AG08396 (cell line): Measurements from ENCODE around the gene GMPPB.
"Not testable (repeated sequence)": the region's sequence is repeated elsewhere in the genome, so short reads cannot be mapped to it uniquely, and the experiment has no call there.

Source experiments
- DNase-seq: peaks from one replicate; pipeline ENCODE4 v3.0.0; 2012; ENCODE audit warnings: low spot score, mixed read lengths

GMPPB gene

DNA sequence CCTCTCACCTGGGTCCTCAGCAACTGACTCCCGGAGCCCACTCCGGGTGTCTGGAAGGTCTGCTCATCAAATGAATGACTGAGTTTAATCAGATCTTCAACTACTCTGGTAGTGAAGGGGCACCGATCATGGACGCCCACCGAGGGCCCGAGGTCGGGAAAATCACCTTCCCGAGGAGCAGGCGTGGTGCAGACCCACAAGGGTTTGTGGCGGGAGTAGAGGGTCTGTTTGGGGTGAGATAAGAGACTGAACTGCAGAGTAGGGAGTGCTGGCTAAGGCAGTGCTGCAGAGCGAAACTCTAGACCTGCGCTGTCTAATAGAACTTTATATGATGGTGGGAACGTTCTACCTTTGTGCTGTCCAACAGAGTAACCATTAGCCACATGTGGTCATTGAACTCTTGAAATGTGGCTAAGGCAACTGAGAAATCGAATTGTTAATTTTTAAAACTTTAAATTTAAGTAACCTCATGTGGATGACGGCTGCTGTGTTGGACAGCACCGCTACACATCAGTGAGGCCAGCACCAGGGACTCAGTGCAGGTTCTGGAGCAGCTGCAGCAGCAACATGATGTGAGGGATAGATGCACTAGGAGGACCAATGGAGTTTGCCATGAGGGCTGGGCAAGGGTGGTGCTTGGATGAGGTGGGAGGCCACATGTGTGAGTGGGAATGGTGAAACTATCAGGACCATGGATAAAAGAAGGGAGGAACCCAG, 33.7 kb downstream of the GMPPB start:
- DNase-seq = not testable (repeated sequence)

DNA sequence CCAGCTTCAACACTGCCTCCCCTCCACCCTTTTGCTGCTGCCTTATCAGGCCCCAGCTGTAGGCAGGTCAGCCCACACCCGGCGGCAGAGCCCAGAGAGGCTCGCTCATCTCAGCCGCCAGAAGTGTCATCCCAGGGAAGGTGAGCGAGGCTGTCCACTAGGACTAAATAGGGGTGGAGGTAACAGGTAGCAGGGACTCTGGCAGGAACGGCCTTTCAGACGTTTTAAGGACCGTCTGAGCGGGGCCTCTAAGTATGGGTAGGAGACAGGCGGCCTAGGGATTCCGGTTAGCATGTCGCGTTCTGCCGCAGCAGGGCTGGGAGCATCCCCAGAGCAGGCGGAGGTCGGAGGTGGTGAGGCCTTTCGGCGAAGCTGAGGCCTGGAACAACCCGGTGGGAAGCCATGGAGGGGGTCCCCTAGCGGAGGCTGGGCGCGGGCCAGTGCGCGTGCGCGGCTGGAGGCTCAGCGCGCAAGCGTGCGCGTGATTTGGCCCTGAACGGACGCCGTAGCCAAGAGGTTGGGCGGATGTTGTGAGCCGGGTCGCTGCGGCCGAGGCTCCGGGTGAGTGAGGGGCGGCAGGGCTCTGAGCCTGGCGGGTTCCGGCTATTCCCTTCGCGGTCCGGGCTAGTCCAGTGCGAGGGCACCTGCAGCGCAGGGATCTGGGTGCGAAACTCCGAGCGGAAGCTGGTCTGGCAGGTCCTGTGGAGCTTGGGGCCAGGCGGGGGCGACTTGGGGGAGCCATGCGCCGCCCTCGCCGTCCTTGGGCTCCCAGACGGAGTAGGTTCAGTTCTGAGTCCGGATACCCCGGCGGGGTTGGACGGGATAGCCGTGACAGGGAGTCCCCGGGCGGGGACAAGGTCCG, 34.5 kb downstream of the GMPPB start, which contains the start of the genes MST1 and RNF123:
Gene MST1 (minus strand): TSS at position 429 of the 862 bp plus-strand sequence. CDS start 783 bp downstream, outside the sequence.
Gene RNF123 (plus strand): TSS at position 512 of the 862 bp plus-strand sequence. CDS start 1,609 bp downstream, outside the sequence.
- DNase-seq = peak; percentile 94

DNA sequence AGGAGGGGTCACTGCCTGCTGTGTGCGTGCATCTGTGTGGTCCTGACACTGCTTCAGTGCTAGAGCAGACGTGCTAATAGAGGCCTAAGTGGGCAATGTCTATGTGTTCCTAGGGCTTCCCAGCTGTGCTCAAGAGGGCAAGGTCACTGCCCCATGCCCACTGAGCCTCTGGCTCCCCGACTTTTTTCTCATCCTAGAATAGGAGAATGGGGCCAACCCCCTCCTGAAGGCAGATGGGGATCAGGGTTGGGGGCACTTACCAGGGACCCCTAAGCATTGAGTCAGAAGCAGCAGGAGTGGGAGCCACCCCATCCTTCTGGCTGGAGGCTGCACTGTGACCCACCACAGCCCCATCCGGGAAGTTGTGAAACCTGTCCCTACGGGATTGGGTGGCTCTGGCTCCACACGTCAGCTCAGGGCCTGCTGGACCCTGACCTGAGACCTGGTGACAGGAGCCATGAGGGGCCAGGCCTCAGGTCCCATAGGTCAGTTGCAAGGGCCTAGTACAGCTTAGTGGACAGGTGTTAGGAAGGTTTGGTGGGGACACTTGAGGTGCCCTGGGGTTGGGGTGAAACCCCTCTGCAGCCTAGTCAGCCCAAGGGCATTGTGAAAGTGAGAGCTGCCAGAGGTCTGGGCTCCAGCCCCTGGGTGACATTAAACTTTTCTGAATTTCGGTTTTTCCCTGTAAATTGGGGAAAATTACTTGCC, 35.3 kb downstream of the GMPPB start:
- not testable (repeated sequence) for DNase-seq

DNA sequence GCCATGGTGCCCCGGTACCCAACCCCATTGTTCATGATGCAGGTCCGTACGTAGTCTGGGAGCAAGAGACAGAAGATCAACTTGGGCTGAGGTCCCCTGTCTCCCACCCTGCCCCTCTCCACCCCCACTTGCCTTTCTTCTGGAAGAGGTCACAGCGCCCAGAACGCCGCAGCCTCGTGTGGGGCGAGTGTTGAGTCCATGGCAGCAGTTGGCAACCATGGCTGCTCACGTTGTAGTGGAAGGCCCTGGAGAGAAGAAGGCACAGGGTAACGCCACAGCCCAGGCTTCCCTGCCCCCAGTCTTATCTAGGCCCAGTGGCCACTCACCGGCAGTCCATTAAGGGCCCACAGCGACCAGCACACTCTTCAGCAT, 36.3 kb downstream of the GMPPB start:
- not testable (repeated sequence) for DNase-seq

DNA sequence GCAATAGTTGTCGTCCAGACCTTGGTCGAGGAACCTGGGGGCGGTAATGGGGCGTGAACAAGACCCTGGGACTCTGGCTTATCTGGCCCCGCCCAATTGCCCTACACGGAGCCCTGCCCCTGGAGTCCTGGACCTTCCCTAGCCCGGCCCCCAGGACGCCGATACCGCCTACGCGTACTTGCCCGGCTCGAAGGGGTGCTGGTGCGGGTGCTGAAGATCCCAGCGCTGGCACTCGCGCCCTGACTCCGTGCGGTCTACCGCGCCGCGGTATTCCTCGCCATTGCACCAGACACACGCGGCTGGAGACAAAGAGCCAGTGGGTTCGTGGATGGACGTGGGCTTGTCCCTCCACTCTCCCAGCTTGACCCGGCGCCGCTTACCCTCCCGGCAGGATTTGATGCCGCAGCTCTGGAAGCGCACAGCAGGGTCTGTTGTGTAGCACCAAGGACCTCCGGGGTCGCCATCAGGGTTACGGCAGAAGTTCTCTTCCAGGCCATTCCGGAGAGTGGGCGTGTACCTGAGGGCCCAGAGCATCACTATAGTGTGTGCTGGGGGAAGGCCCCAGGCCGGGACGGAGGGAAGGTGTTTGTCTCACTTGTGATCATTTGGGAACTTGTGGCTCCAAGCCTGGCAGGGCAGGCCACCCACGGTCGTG, 36.9 kb downstream of the GMPPB start:
- not testable (repeated sequence) for DNase-seq

DNA sequence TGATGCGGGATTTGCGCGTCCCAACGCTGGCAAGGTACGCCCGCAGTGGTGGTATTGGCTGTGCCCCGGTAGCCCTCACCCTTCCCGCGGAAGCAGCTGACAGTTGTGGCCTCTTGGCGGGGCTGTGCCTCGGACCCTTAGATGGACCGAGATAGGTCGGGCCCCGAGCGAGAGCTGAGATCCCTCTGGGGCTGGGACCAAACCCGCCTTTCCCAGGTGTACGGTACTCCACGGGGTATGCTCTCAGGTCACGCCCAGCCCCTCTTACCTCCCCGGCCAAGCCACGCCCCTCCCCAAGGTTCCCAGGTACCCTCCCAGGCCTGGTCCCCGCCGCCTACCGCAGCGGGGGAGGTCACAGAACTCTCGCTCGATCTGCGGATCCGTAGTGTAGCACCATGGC, 37.4 kb downstream of the GMPPB start:
- DNase-seq = not testable (repeated sequence)

DNA sequence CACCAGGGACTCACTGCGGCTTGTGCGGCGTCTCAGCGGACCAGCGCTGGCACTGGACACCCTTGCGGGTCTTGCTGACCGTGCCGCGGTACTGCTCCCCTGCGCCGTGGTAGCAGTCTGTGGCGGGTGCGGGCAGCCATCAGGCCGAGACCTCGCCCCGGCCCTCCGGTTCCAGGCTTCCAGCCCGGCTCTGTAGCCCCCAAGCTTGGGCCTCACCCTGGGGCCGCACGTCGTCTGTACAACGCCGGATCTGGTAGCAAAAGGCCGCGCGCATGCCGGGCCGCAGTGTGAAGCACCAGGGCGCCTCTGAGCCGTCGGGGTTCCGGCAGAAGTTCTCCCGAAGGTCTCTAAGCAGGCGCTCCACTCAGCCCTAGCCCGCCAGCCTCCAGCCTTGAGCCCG, 37.9 kb downstream of the GMPPB start:
- not testable (repeated sequence) for DNase-seq

DNA sequence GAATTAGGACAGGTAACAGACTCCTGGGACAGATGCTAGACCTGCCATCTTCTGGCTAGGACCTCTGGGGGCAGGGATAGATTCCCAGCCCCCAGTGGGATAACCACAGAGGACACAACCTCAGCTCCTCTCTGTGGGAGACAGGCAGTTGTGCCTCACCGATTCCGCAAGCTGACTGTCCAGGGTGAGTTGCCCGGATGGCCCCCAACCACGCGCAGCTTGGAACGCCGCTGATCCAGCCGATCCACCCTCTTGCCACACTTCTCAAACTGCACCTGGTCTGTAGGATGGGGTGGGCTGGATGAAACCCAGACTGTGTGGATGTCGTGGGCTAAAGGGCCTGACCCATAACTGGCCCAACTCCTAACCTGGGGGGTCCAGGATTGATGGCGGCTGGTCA, 38.6 kb downstream of the GMPPB start:
- not testable (repeated sequence) for DNase-seq

DNA sequence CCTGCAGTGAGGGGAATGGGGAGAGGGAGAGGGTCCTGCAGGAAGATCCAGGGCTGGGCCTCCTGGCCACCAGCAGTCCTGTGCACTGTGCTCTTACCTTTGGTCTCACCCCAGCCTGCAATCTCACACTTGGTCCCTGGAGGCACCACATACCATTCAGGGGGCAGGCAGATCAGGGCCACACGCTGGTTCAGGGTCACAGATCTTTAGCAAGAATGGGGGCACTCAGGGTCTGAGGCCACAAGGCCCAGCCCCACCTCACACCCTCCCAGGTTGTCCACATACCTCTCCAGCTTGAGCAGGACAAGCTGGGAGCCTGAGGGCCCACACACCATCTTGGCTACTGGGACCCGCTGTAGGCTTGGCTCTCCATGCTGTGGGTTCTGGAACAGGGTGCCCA, 39.3 kb downstream of the GMPPB start:
- DNase-seq = not testable (repeated sequence)

DNA sequence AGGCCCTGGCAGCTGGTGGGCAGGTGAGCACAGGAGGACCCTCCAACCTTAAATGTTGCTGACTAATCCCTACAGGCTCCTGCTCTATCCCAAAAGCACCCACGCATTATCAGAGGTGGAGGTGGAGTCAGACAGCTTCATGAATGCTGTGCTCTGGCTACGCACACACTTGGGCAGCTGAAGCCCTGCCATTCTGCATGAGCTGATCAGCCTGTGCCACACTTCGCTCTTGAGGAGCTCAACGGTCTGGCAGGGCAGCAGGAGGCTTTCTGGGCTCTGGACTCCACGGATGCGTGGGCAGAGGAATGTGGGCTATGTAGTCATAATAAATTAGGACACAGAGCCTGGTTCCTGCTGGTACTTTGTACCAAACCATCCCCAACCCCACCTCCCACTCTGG, 40.6 kb downstream of the GMPPB start:
- no peak for DNase-seq

DNA sequence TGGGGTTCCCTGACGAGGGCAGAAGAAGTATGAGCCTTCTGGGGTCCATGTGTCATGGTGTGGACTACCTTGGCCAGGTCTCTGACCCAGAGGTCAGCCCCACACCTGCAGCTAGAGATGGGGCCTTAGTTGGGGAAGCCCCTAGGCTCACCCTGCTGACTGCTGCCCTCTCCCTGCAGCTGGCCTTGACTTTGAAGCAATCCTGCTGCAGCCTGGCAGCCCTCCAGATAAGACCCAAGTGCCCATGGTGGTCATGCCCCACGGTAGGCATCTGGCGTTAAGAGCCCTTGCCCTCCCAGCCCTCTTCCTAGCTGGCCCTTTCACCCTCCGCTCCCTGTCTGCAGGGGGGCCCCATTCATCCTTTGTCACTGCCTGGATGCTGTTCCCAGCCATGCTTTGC, 42.2 kb downstream of the GMPPB start:
- DNase-seq = no peak

DNA sequence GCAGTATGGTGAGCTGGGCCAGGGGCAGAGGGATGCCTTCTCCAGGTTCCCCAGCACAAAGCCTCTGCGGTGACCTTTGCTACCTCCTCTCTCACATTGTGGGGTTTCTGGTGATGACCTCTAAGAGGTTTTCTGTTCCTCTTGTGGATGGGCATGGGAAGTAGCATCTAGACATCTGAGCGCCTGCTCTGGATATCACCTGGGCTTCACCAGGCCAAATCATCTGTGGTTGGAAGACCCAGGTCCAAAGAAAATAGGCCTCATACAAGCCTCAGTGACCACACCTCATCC, 42.6 kb downstream of the GMPPB start:
- DNase-seq = no peak

DNA sequence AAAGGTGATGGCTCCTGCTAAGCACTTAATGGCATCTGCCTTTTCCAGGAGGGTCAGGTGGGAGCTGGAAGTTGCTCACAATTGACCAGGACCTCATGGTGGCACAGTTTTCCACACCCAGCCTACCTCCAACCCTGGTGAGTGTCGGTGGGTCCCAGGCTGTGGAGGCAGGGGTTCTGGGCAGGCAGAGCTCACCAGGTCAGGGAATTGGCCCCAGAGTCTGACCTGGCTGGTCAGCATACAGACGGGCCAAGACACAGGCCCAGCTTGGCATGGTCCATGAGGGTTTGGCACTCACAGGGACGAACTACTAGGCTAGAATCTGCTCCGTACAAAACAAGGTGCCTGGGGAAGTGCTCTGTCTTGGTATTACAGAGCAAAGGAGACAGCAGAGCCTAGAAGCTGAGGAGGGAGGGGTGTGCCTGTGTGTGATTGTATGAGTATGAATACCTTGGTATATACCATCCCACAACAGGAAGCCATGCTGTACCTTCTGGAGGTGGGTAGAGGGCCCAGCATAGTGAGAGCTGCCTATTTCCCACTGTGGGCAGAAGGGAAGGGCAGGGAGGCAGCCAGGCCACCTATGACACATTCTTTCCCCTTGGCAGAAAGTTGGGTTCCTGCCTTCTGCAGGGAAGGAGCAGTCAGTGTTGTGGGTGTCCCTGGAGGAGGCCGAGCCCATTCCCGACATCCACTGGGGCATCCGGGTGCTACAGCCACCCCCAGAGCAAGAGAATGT, 43.1 kb downstream of the GMPPB start:
- no peak for DNase-seq

DNA sequence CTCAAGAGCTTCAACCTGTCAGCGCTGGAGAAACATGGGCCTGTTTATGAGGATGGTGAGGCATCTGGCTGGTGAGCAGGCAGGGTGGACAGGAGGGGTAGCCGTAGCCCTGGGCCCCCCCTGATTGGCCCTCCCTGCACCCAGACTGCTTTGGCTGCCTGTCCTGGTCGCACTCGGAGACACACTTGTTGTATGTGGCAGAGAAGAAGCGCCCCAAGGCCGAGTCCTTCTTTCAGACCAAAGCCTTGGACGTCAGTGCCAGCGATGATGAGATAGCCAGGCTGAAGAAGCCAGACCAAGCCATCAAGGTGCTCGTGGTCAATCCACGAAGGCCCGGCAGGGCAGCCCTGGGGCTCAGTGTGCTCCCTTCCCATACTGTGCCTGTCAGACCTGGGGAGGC, 47.8 kb downstream of the GMPPB start:
- DNase-seq = no peak

DNA sequence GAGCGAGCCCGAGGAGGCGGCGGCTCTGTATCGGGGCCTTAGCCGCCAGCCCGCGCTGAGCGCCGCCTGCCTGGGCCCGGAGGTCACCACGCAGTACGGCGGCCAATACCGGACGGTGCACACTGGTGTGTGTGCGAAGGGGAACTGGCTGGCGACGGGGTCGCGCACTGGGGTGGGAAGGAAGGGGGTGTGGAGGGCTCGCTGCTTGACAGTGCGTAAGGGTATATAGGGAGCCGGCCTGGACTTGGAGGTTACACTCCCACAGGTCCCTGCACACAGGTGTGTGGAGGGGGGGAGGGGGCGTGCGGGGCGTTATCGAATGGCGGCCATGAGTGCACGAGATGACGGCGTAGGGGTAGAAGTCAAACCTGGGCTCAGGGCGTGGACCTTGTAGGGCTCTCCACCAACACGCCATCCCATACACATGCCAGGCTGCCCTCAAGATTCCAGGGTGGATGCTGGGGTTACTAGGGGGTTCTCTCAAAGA, 49.2 kb downstream of the GMPPB start:
- DNase-seq = no peak

DNA sequence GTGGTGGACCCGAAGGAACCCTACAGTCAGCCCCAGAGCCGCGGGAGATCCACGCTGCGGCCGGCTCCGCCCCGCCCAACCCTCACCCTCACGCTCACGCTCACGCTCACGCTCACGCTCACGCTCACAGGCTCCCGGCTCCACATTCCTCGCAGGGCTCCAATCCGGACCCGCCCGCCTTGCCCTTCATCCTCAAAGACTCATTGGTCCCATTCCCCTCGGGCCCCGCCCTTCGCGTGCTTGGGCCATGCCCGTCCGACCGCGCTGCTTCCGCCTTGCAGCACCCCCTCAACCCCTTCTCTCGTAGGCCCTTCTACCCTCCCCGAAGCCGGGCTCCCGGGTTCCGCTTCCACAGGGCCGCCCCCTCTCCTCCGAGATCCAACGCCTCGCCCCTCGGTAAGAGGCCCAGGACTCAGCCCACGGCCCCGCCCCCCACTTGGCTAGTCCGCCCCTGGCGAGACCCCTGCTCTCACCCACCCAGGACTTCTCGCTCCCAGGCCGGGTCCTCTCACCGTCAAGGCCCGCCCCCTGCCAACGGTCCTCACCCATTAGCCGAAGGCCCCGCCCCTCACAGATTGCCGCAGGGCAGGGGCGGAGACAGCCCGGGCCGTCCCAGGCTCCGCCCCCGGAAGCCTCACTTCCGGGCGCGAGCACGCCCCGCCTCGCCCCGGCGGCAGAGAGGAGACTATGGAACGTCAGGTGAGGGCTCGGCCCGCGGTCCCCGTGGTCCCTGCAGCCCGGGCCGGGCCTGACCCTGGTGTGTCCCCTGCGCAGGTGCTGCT, 49.8 kb downstream of the GMPPB start, which contains the start of gene APEH:
Gene APEH (plus strand): TSS at position 637 of the 782 bp plus-strand sequence. CDS start 51 bp downstream, at position 688.
- peak; percentile 99 for DNase-seq

DNA sequence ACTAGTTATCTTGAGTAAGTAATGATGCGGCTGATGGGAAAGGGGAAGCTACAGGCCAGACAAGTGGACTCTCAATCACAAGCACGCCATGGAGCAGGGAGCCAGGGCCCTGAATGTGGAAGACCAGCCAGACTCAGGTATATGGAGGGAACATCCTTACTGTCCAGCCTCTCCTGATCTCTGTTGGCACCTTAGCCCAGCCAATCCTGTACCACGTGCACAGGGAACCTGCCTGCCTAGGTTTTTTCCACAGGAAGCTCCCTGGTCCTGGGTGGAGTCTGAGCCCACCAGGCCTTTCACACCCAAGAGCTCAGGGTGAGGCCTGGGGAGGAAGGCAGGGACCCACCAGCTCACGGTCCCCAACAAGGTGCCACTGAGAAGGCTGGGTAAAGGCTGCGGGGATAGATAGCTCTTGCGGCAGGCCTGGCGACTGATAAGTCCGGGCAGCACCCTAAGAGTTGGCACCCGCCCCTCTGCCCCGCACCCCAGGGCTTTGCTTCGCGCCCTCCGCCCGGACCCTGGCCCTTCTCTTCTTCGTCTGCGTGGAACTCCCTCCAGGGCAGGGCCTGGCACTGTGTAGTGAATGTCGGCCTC, 50.5 kb downstream of the GMPPB start:
- no peak for DNase-seq

DNA sequence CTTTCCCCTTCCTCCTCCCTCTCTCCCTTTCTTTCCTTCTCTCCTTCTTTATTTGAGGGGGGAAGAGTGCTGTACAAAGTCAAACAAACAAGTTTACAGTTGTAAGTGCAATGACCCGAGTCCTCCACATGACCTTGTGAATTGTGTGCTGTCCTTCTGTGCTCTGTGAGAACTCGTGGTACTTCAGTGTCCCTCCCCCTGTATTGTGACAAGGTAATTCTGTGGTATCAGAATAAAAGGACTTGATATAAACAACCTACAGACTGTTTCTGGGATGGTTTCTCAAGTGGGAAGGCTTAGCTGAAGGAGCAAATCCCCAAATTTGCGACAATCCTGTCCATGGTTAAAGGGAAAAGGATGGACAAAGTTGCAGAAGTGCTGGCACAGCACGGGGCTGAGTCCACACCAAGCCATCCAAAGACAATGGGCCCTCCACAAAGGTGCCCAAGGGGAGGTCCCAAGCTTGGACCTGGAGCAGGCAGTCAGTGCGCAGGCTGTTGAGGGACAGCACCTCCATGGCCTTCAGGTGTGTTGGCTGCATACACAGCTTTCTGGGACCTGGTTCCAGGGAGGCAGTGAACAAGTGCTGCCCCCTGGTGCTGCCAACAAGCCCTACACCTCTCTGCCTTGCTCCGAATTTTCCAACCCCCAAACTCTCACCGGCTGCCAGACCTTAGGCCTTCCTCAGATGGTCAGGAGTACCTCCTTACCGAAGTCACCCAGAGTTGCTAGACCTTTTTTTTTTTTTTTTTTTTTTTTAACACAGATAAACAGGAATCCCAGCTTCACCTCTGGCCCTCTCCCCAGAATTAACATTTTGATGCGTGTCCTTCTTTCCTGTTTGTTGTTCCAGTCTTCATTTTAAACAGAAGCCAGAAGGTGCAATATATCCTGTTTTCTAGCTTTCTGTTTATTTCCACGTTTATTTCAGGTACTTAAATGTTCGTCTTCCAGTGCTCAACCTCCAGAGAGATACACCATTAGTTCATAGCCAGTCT, 52.2 kb downstream of the GMPPB start:
- DNase-seq = peak; percentile 81

DNA sequence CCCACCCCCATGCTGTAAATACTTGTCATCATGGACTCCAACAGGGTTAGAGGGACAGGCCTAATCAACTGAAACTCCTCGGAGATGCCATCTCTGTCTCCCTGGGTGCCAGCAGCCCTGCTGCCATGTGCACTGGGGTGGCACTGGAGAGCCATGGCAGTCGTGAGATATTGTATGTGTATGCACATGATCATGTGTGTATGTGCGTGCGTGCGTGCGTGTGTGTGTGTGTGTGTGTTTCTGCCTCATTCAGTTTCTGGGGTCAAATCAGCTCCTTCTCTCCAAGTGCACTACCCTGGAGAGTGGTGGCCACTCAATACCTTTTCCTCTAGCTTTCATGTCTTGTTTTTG, 52.8 kb downstream of the GMPPB start:
- no peak for DNase-seq
